ENCODE measurements around the gene RASSF3. TPM values are rescaled to one million over a fixed set of nuclear protein-coding genes. Genes with fewer than 3 reads are reported as not detected.

The RASSF3 gene
- total RNA-seq, 4 donors from 2014 or later = 149 to 332 (median 182) TPM

GRCh38 chr12:64691795-64692583 lies 81.7 kb downstream of the RASSF3 start:
- TF ChIP-seq POLR2A (IDR thresholded peaks at IDR 0.05) = no peak
- no peak for TF ChIP-seq POLR2AphosphoS5 (IDR thresholded peaks at IDR 0.05)
- no peak for TF ChIP-seq EP300 (IDR thresholded peaks at IDR 0.05)
- no peak for TF ChIP-seq CTCF (IDR thresholded peaks at IDR 0.05)
- peaks cover 6 to 81% (median 29%) of the 10 kb centered on the region in 3 donors for H3K4me1 ChIP-seq
- ATAC-seq = no peak
- H3K36me3 ChIP-seq = peaks cover 0 to 32% of the 10 kb centered on the region in 2 donors
- 33 to 56% methylated on average over 2 of the region's 2 CpGs for WGBS, 2 donors (ENCODE audit: low coverage in 1 of 2)
- H3K9me3 ChIP-seq = no peaks in the 10 kb centered on the region
- H3K4me3 ChIP-seq = no peak overlapping the region
- peak overlapping the region in 1 of 4 donors; percentile 54 for H3K27ac ChIP-seq
- H3K27me3 ChIP-seq = no peaks in the 10 kb centered on the region

GRCh38 chr12:64694130-64695040 lies 84.1 kb downstream of the RASSF3 start:
- TF ChIP-seq POLR2A (IDR thresholded peaks at IDR 0.05) = no peak
- TF ChIP-seq CTCF (IDR thresholded peaks at IDR 0.05) = peak in 3 of 4 experiments; percentile 33 to 42 (median 41)
- ATAC-seq = peak; percentile 49
- no peaks in the 10 kb centered on the region for H3K9me3 ChIP-seq
- H3K4me1 ChIP-seq = peaks cover 4 to 75% (median 19%) of the 10 kb centered on the region in 3 donors
- H3K27ac ChIP-seq = peak overlapping the region in 3 of 4 donors; percentile 46 to 57 (median 47)
- WGBS, 2 donors (ENCODE audit: low coverage in 1 of 2) = 55 to 71% methylated on average over 9 to 13 of the region's 18 CpGs
- no peak overlapping the region for H3K4me3 ChIP-seq
- H3K27me3 ChIP-seq = no peaks in the 10 kb centered on the region
- H3K36me3 ChIP-seq = peaks cover 0 to 31% of the 10 kb centered on the region in 2 donors

GRCh38 chr12:64695550-64695949 lies 85.3 kb downstream of the RASSF3 start:
- no peak for ATAC-seq
- TF ChIP-seq POLR2AphosphoS5 (IDR thresholded peaks at IDR 0.05) (no peak), POLR2A (IDR thresholded peaks at IDR 0.05) (no peak), CTCF (IDR thresholded peaks at IDR 0.05) (no peak), EP300 (IDR thresholded peaks at IDR 0.05) (no peak)
- peak overlapping the region in 3 of 4 donors; percentile 42 to 57 (median 47) for H3K27ac ChIP-seq
- peaks cover 0 to 42% of the 10 kb centered on the region in 2 donors for H3K36me3 ChIP-seq
- no peaks in the 10 kb centered on the region for H3K27me3 ChIP-seq
- WGBS, 2 donors (ENCODE audit: low coverage in 1 of 2) = 52 to 73% methylated on average over 3 of the region's 5 CpGs
- H3K9me3 ChIP-seq = no peaks in the 10 kb centered on the region
- H3K4me3 ChIP-seq = no peak overlapping the region
- H3K4me1 ChIP-seq = peaks cover 4 to 69% (median 19%) of the 10 kb centered on the region in 3 donors

GRCh38 chr12:64696080-64696741 lies 85.9 kb downstream of the RASSF3 start:
- Histone ChIP-seq H3K36me3 (peaks cover 0 to 43% of the 10 kb centered on the region in 2 donors), H3K27ac (peak overlapping the region in 3 of 4 donors; percentile 37 to 57 (median 47)), H3K9me3 (no peaks in the 10 kb centered on the region), H3K4me1 (peaks cover 4 to 67% (median 19%) of the 10 kb centered on the region in 3 donors), H3K27me3 (no peaks in the 10 kb centered on the region), H3K4me3 (no peak overlapping the region)
- TF ChIP-seq POLR2AphosphoS5 (IDR thresholded peaks at IDR 0.05) = no peak
- peak; percentile 9 to 61 (median 43) for TF ChIP-seq CTCF (IDR thresholded peaks at IDR 0.05)
- TF ChIP-seq EP300 (IDR thresholded peaks at IDR 0.05) = no peak
- no peak for TF ChIP-seq POLR2A (IDR thresholded peaks at IDR 0.05)
- WGBS, 2 donors (ENCODE audit: low coverage in 1 of 2) = 10 to 25% methylated on average over 1 of the region's 1 CpG
- no peak for ATAC-seq

All from gastroesophageal sphincter (tissue), 4 donors.